Calu3 (cell line): ENCODE data around the gene KRT6A. TPM values are rescaled to one million over a fixed set of nuclear protein-coding genes. Genes with fewer than 3 reads are reported as not detected.

Experiments used
- BruUV-seq: library from RNA; stranded (reverse); fragments of 400-500 nt; replicated peaks from 2 replicates; lab custom pipeline; 2021; lab: Mats Ljungman, UMichigan
- CTCF ChIA-PET: fragments of 300-600 bp; sonication (Branson Sonifier 250); formaldehyde crosslinking; loops from one replicate; lab custom pipeline; 2022; ENCODE audit warnings: antibody characterized with exemption; lab: Charles Lee
- DNase-seq: peaks from one replicate; pipeline ENCODE4 v3.0.0; 2022
- H3K27ac Mint-ChIP-seq: one replicate; pipeline ENCODE4 v1.8.0; 2022; ENCODE audit warnings: mixed read lengths; ENCODE audit not compliant: unreplicated experiment
- H3K27me3 Mint-ChIP-seq: one replicate; pipeline ENCODE4 v1.8.0; 2022; ENCODE audit warnings: mixed read lengths; ENCODE audit not compliant: unreplicated experiment
- H3K36me3 Mint-ChIP-seq: one replicate; pipeline ENCODE4 v1.8.0; 2022; ENCODE audit warnings: mild to moderate bottlenecking, moderate library complexity, mixed read lengths; ENCODE audit not compliant: insufficient read depth, unreplicated experiment
- H3K4me1 Mint-ChIP-seq: one replicate; pipeline ENCODE4 v1.8.0; 2022; ENCODE audit warnings: mild to moderate bottlenecking, low read depth, mixed read lengths; ENCODE audit not compliant: unreplicated experiment
- H3K4me3 Mint-ChIP-seq: one replicate; pipeline ENCODE4 v1.8.0; 2022; ENCODE audit warnings: mild to moderate bottlenecking, low read depth, moderate library complexity, mixed read lengths; ENCODE audit not compliant: unreplicated experiment
- H3K9me3 Mint-ChIP-seq: one replicate; pipeline ENCODE4 v1.8.0; 2022; ENCODE audit warnings: low read depth, mixed read lengths; ENCODE audit not compliant: unreplicated experiment
- CTCF ChIP-seq: fragments of 200-600 bp; IDR thresholded peaks from one replicate; pipeline ENCODE4 v1.8.0; 2022; ENCODE audit warnings: antibody characterized with exemption; ENCODE audit not compliant: unreplicated experiment
- intact Hi-C: fragments of 100-400 bp; cut with micrococcal nuclease; formaldehyde crosslinking; loops from one replicate; pipeline ENCODE4 v1.10.0; 2022; ENCODE audit not compliant: unreplicated experiment
- total RNA-seq: library from RNA; stranded (reverse); gene quantifications from 2 replicates; pipeline ENCODE4 v1.2.3, GENCODE V29; 2022

KRT6A gene
- total RNA-seq, 1 experiment from 2014 or later, result 0.24 TPM

DNA sequence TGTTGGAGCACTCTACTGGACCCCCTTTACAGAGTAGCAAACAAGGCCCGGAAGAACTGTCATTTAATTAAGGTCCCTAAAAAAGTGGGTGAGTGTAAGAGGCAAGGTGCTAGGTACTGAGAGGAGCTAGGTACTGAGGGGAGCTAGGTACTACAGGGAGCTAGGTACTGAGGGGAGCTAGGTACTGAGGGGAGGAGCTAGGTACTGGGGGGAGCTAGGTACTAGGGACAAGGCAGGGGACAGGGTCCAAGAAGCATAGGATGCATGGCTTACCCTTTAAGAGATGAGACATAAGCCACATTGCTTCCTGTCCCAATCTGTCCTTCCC, 22.2 kb upstream of the KRT6A start:
- TF ChIP-seq CTCF, result no peak
- no peaks in the 10 kb centered on the region for H3K4me1 Mint-ChIP-seq
- no peaks in the 10 kb centered on the region for H3K9me3 Mint-ChIP-seq
- no peak overlapping the region for H3K27ac Mint-ChIP-seq
- peaks cover 45% of the 10 kb centered on the region for H3K27me3 Mint-ChIP-seq
- CTCF ChIA-PET, result no interaction called here
- H3K4me3 Mint-ChIP-seq, result no peak overlapping the region
- intact Hi-C loops, result no loop called here
- H3K36me3 Mint-ChIP-seq, result no peaks in the 10 kb centered on the region
- BruUV-seq, result no TSS peak
- no peak for DNase-seq

DNA sequence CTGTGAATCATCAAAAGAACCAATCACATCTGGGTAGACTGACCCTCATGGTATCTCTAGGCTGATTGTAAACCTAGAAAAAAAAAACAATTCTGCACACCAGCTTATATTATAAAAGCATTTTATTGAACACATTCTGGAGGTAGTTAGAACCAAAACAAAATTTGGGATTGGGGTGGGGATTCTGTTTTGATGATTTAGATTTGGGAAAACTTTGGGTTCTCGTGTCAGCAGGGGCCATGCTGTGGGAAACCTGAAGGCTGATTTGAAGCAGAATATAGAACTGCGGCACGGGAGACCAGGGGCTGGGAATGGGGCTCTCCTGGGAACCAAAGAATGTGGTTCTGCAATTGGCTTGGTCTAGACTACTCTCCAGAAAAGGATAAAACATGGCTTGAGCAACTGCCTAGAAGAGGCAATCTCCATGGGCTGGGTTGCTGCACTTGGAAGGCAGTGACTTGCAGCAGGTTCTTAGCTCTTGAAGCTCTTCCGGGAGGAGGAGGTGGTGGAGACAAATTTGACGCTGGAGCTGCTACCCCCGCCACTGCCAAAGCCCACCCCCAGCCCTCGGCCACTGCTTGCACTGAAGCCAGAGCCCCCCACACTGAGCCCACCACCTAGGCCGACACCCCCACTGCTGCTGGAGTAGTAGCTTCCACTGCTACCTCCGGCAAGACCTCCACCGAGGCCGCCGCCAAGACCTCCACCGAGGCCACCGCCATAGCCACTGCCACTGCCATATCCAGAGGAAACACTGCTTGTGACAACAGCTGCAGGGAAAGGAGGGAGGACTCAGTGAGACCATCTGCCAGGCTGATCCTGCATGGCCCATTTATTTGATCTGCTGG, 21.6 kb upstream of the KRT6A start:
- Mint-ChIP-seq H3K4me1 (no peaks in the 10 kb centered on the region), H3K4me3 (no peak overlapping the region), H3K27ac (no peak overlapping the region), H3K9me3 (no peaks in the 10 kb centered on the region), H3K27me3 (peaks cover 40% of the 10 kb centered on the region), H3K36me3 (no peaks in the 10 kb centered on the region)
- no peak for DNase-seq
- CTCF ChIA-PET, result no interaction called here
- no TSS peak for BruUV-seq
- intact Hi-C loops, result no loop called here
- no peak for TF ChIP-seq CTCF

GRCh38 chr12:52513736-52514135, 20.7 kb upstream of the KRT6A start:
- no peak for DNase-seq
- Mint-ChIP-seq H3K9me3 (no peaks in the 10 kb centered on the region), H3K4me3 (no peak overlapping the region), H3K36me3 (no peaks in the 10 kb centered on the region), H3K27me3 (peaks cover 31% of the 10 kb centered on the region), H3K27ac (no peak overlapping the region), H3K4me1 (no peaks in the 10 kb centered on the region)
- no TSS peak for BruUV-seq
- CTCF ChIA-PET, result no interaction called here
- TF ChIP-seq CTCF, result no peak
- intact Hi-C loops, result no loop called here

- intact Hi-C loops, result loop anchor here (5.0 kb wide), 2 partner anchors 66 to 116 kb away; no protein-coding TSS in a partner anchor
- CTCF ChIA-PET, result no interaction called here
- Mint-ChIP-seq H3K9me3 (no peaks in the 10 kb centered on the region), H3K27ac (no peak overlapping the region), H3K27me3 (peaks cover 35% of the 10 kb centered on the region), H3K4me3 (no peak overlapping the region), H3K4me1 (no peaks in the 10 kb centered on the region), H3K36me3 (no peaks in the 10 kb centered on the region)
- TF ChIP-seq CTCF, result no peak
- no TSS peak for BruUV-seq
- no peak for DNase-seq
Measured at GRCh38 chr12:52508211-52508610, 15.2 kb upstream of the KRT6A start.
